Peyer's patch (tissue), 4 donors: ENCODE data around the gene RILPL2. TPM values are rescaled to one million over a fixed set of nuclear protein-coding genes. Genes with fewer than 3 reads are reported as not detected.
"Not testable (repeated sequence)": the region's sequence is repeated elsewhere in the genome, so short reads cannot be mapped to it uniquely, and the experiment has no call there.

Experiments used
- DNase-seq, 3 donors: peaks; one replicate each; pipeline ENCODE4 v3.0.0-alpha.2; 2017 to 2019
- H3K27ac ChIP-seq, 4 donors: fragments of 200-600 bp; sonication (generic); one replicate each; pipeline ENCODE4 v1.5.1; 2016 to 2019
- H3K27me3 ChIP-seq, 2 donors: fragments of 200-600 bp; sonication (generic); one replicate each; pipeline ENCODE4 v1.5.1; 2019
- H3K36me3 ChIP-seq, 3 donors: fragments of 200-600 bp; sonication (generic); one replicate each; pipeline ENCODE4 v1.5.1; 2016 to 2019
- H3K4me1 ChIP-seq, 4 donors: fragments of 200-600 bp; sonication (generic); one replicate each; pipeline ENCODE4 v1.5.1; 2016 to 2019
- H3K4me3 ChIP-seq, 4 donors: fragments of 200-600 bp; sonication (generic); 1 replicate in 3 of 4; 2 replicates in 1 of 4; pipeline ENCODE4 v1.5.1; 2016 to 2019; ENCODE audit warnings: mild to moderate bottlenecking in 1 of 4
- H3K9me3 ChIP-seq, 4 donors: fragments of 200-600 bp; sonication (generic); one replicate each; pipeline ENCODE4 v1.5.1; 2016 to 2019; ENCODE audit warnings: mild to moderate bottlenecking in 1 of 4
- POLR2A ChIP-seq, 2 donors: fragments of 450-650 bp; IDR thresholded peaks; one replicate each; pipeline ENCODE4 v1.5.1; 2017; ENCODE audit warnings: antibody characterized with exemption in 2 of 2, mild to moderate bottlenecking in 2 of 2, moderate library complexity in 2 of 2
- total RNA-seq, 4 donors: library from RNA; depleted of rRNA; stranded (reverse); fragments of >200 nt; gene quantifications; one replicate each; pipeline ENCODE4 v1.1.0, GENCODE V29; 2016
- TF ChIP-seq, protein P1 (sequence below), 6 experiments: fragments of 450-650 bp in 4 of 6; fragments of 200-600 bp in 2 of 6; sonication (generic) in 1 of 6; IDR thresholded peaks; one replicate each; pipeline ENCODE4 v1.5.1; 2017 to 2019; ENCODE audit warnings: antibody characterized with exemption in 6 of 6, mild to moderate bottlenecking in 3 of 6, moderate library complexity in 1 of 6

The RILPL2 gene
- total RNA-seq, 4 donors from 2014 or later = 0.70 to 9.9 (median 2.3) TPM

- Histone ChIP-seq H3K9me3 (no peaks in the 10 kb centered on the region), H3K36me3 (peaks cover 0 to 27% (median 0%) of the 10 kb centered on the region in 3 donors), H3K27ac (no peak overlapping the region), H3K4me3 (no peak overlapping the region), H3K27me3 (no peaks in the 10 kb centered on the region), H3K4me1 (no peaks in the 10 kb centered on the region)
- DNase-seq = no peak
- TF ChIP-seq, protein P1, sequence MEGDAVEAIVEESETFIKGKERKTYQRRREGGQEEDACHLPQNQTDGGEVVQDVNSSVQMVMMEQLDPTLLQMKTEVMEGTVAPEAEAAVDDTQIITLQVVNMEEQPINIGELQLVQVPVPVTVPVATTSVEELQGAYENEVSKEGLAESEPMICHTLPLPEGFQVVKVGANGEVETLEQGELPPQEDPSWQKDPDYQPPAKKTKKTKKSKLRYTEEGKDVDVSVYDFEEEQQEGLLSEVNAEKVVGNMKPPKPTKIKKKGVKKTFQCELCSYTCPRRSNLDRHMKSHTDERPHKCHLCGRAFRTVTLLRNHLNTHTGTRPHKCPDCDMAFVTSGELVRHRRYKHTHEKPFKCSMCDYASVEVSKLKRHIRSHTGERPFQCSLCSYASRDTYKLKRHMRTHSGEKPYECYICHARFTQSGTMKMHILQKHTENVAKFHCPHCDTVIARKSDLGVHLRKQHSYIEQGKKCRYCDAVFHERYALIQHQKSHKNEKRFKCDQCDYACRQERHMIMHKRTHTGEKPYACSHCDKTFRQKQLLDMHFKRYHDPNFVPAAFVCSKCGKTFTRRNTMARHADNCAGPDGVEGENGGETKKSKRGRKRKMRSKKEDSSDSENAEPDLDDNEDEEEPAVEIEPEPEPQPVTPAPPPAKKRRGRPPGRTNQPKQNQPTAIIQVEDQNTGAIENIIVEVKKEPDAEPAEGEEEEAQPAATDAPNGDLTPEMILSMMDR (IDR thresholded peaks at IDR 0.05) = no peak
- no peak for TF ChIP-seq POLR2A (IDR thresholded peaks at IDR 0.05)
Measured at GRCh38 chr12:123421314-123421713, 15.2 kb downstream of the RILPL2 start.

DNA sequence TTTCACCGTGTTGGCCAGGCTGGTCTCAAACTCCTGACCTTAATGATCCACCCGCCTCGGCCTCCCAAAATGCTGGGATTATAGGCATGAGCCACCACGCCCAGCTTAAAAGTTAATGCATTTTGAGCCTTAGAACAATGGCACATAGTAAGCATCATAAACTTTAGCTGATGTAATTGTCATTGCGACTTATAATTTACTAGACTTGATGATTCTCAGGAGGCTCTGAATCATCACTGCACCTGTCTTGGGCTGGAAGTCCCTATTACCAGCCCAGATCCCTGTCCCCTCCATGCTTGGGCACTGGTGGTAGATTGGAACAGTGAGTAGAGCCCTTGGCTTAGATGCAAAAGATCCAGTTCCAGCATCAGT is 26.5 kb downstream of the RILPL2 start:
- H3K4me1 ChIP-seq = no peaks in the 10 kb centered on the region
- H3K4me3 ChIP-seq = no peak overlapping the region
- no peak overlapping the region for H3K27ac ChIP-seq
- no peak for DNase-seq
- peaks cover 0 to 45% (median 5%) of the 10 kb centered on the region in 3 donors for H3K36me3 ChIP-seq
- TF ChIP-seq POLR2A (IDR thresholded peaks at IDR 0.05) = no peak
- TF ChIP-seq, protein P1 (IDR thresholded peaks at IDR 0.05) = no peak
- no peaks in the 10 kb centered on the region for H3K27me3 ChIP-seq
- H3K9me3 ChIP-seq = no peaks in the 10 kb centered on the region

- peaks cover 0 to 50% (median 5%) of the 10 kb centered on the region in 3 donors for H3K36me3 ChIP-seq
Measured at GRCh38 chr12:123409284-123410040, 27.0 kb downstream of the RILPL2 start.

DNA sequence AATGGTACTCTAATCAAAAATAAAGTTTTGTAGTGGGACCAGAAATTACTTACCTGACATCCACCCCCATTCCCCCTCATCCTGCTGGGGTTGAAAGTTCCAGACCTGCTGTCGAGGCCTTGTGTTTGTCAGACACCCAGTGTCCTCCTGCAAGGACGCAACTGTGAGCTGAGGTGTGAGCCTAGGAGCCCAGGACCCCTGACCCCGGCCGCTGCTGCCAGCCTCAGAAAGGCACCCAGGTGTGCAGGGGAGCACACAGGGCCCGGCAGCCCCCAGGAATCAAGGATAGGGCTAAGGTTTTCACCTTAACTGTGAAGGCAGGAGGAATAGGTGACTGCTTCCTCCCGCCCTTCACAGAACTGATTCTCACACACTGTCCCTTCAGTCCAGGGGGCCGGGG is 27.9 kb downstream of the RILPL2 start:
- H3K36me3 ChIP-seq = peaks cover 0 to 59% (median 5%) of the 10 kb centered on the region in 3 donors
- not testable (repeated sequence) for H3K4me1 ChIP-seq, H3K4me3 ChIP-seq, H3K27me3 ChIP-seq, H3K9me3 ChIP-seq, H3K27ac ChIP-seq, DNase-seq

More at GRCh38 chr12:123409284-123410040, 27.0 kb downstream of the RILPL2 start:
- H3K27me3 ChIP-seq, DNase-seq, H3K4me3 ChIP-seq, H3K9me3 ChIP-seq, H3K4me1 ChIP-seq, H3K27ac ChIP-seq: not testable (repeated sequence)

- not testable (repeated sequence) for H3K4me1 ChIP-seq, H3K4me3 ChIP-seq, H3K27me3 ChIP-seq, DNase-seq, H3K27ac ChIP-seq, H3K9me3 ChIP-seq
- H3K36me3 ChIP-seq = peaks cover 0 to 66% (median 5%) of the 10 kb centered on the region in 3 donors
Measured at GRCh38 chr12:123407934-123408333, 28.6 kb downstream of the RILPL2 start.

DNA sequence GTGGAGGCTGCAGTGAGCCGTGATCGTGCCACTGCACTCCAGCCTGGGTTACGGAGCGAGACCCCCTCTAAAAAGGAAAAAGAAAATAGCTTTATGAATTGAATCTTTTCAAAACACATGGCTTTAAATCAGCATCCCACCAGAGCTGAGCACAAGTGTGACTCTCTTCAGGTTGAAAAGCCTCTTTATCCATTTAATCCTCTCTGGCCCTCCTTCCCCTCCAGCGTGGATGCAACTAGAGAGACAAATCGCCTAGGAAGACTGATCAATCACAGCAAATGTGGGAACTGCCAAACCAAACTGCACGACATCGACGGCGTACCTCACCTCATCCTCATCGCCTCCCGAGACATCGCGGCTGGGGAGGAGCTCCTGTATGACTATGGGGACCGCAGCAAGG is 29.2 kb downstream of the RILPL2 start:
- not testable (repeated sequence) for DNase-seq, H3K9me3 ChIP-seq, H3K4me3 ChIP-seq, H3K27ac ChIP-seq, H3K4me1 ChIP-seq, H3K27me3 ChIP-seq
- H3K36me3 ChIP-seq = peaks cover 0 to 72% (median 5%) of the 10 kb centered on the region in 3 donors

- Histone ChIP-seq H3K4me3 (no peak overlapping the region), H3K9me3 (no peaks in the 10 kb centered on the region), H3K36me3 (peaks cover 0 to 78% (median 5%) of the 10 kb centered on the region in 3 donors), H3K4me1 (no peaks in the 10 kb centered on the region), H3K27ac (no peak overlapping the region), H3K27me3 (no peaks in the 10 kb centered on the region)
- no peak for DNase-seq
- TF ChIP-seq, protein P1 (IDR thresholded peaks at IDR 0.05) = no peak
Measured at GRCh38 chr12:123404581-123404980, 31.9 kb downstream of the RILPL2 start.
